Measurements from ENCODE around the gene PTPN1. TPM values are rescaled to one million over a fixed set of nuclear protein-coding genes. Genes with fewer than 3 reads are reported as not detected.
A peak's percentile ranks its signal among the peaks of the same experiment; 100 is the strongest.

The PTPN1 gene
- total and polyA plus RNA-seq, 2 of the 13 experiments (the other 11 are each of a cell fraction or from before 2014, with no cell fraction given) = 17.7 to 37.2 TPM

GRCh38 chr20:50595988-50596693, 86.0 kb downstream of the PTPN1 start (continued):
- TF ChIP-seq, protein P1, sequence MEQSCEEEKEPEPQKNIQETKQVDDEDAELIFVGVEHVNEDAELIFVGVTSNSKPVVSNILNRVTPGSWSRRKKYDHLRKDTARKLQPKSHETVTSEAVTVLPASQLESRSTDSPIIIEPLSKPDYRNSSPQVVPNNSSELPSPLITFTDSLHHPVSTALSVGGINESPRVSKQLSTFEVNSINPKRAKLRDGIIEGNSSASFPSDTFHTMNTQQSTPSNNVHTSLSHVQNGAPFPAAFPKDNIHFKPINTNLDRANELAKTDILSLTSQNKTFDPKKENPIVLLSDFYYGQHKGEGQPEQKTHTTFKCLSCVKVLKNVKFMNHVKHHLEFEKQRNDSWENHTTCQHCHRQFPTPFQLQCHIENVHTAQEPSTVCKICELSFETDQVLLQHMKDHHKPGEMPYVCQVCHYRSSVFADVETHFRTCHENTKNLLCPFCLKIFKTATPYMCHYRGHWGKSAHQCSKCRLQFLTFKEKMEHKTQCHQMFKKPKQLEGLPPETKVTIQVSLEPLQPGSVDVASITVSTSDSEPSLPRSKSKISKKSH (CRISPR knock-in tag; IDR thresholded peaks at IDR 0.05; ENCODE audit: borderline replicate concordance) = no peak
- TF ChIP-seq ZNF724P (CRISPR knock-in tag; IDR thresholded peaks at IDR 0.05; ENCODE audit: borderline replicate concordance) (no peak), ZNF225 (CRISPR knock-in tag; IDR thresholded peaks at IDR 0.05) (peak; percentile 30; the same call in 1 of the 2 replicates), MED13 (CRISPR knock-in tag; IDR thresholded peaks at IDR 0.05) (no peak), ZMYM2 (CRISPR knock-in tag; IDR thresholded peaks at IDR 0.05) (no peak), RFXAP (CRISPR knock-in tag; IDR thresholded peaks at IDR 0.05; ENCODE audit: borderline replicate concordance) (no peak), SIX1 (CRISPR knock-in tag; IDR thresholded peaks at IDR 0.05; ENCODE audit: borderline replicate concordance) (no peak), ZNF841 (CRISPR knock-in tag; IDR thresholded peaks at IDR 0.05; ENCODE audit: borderline replicate concordance) (no peak), ZNF878 (CRISPR knock-in tag; IDR thresholded peaks at IDR 0.05) (no peak), MNT (IDR thresholded peaks at IDR 0.05) (no peak), ZEB1 (IDR thresholded peaks at IDR 0.05; ENCODE audit: insufficient replicate concordance, low read depth) (no peak), TBX2 (CRISPR knock-in tag; IDR thresholded peaks at IDR 0.05; ENCODE audit: borderline replicate concordance) (no peak), ZNF605 (CRISPR knock-in tag; IDR thresholded peaks at IDR 0.05) (peak; percentile 47; the same call in 1 of the 2 replicates)
- TF ChIP-seq, protein P2, sequence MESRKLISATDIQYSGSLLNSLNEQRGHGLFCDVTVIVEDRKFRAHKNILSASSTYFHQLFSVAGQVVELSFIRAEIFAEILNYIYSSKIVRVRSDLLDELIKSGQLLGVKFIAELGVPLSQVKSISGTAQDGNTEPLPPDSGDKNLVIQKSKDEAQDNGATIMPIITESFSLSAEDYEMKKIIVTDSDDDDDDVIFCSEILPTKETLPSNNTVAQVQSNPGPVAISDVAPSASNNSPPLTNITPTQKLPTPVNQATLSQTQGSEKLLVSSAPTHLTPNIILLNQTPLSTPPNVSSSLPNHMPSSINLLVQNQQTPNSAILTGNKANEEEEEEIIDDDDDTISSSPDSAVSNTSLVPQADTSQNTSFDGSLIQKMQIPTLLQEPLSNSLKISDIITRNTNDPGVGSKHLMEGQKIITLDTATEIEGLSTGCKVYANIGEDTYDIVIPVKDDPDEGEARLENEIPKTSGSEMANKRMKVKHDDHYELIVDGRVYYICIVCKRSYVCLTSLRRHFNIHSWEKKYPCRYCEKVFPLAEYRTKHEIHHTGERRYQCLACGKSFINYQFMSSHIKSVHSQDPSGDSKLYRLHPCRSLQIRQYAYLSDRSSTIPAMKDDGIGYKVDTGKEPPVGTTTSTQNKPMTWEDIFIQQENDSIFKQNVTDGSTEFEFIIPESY (CRISPR knock-in tag; IDR thresholded peaks at IDR 0.05) = no peak
- TF ChIP-seq, protein P3, sequence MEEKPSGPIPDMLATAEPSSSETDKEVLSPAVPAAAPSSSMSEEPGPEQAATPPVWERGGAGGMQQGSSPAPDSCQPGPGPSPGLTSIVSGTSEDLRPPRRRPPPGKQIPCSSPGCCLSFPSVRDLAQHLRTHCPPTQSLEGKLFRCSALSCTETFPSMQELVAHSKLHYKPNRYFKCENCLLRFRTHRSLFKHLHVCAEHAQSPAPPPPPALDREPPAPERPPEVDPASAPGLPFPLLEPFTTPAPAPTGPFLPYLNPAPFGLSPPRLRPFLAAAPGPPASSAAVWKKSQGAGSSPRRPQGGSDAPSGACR (CRISPR knock-in tag; IDR thresholded peaks at IDR 0.05) = no peak
